ENCODE results near the gene PRKRIP1.
A peak's percentile ranks its signal among the peaks of the same experiment; 100 is the strongest.
"Not testable (repeated sequence)": the region's sequence is repeated elsewhere in the genome, so short reads cannot be mapped to it uniquely, and the experiment has no call there.

PRKRIP1 gene

DNA sequence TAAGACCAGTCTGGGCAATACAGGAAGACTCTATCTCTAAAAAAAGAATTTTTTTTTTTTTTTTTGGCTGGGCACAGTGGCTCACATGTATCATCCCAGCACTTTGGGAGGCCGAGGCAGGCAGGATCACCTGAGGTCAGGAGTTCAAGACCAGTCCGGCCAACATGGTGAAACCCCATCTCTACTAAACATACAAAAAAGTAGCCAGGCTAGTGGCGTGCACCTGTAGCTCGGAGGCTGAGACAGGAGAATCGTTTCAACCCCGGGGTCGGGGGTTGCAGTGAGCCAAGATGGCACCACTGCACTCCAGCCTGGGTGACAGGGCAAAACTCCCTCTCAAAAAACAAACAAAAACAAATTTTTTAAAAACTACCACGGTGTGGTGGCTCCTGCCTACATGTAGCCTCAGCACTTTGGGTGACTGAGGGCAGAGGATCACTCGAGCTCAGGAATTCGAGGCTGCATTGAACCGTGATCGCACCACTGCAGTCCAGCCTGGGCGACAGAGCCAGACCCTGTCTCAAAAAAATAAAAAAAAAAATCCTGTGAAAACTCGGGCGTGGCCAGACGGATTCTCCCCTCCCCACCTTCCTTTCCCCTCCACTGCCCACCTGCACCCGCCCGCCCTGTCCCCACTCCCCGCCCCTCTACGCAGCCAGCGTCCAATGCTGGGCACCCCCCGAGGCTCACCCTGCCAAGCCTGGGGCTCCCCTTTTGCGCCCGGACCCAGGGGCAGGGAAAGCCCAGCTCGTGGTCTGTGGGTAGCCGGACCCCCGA lies 36.5 kb downstream of the PRKRIP1 start:
- DNase-seq: peak; percentile 38

DNA sequence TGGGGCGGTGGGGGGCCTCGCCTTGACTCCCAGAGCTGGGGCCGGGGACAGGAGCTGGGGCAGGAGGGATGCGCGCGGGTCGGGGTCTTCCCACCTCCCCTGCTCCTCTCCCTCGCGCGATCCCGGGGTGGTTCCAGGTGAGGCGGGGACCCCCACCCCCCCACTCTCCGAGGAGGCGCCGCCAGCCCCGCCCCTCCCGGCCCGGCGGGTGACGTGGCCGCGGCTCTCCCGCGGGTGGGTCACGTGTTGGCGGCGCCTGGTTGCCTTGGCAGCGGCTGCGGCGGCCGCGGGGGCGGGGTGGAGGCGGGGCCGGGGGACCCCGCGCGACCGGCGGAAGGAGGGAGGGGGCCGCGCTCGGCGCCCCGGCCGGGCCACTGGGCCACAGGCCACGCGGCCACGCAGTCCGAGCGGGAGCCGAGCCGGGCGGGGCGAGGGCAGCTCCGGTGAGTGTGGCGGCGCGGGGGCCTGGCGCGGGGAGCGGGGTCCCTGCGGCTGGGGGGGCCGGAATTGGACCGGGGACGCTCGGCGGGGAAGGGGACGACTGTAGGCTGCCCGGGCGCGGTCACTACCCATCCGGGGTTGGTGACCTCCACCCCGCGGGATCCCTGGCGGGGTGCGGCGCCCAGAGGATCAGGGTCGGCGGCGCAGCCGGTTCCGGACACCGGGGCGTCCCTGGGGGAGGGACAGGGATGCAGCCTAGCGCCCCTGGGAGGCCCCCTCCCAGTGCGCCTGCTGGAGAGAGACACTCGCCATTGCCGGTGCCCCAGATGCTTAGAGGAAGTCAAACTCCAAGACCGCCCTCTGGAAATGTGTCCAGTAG lies 37.3 kb downstream of the PRKRIP1 start, which contains the start of gene ORAI2:
Gene ORAI2 (plus strand): TSS at position 357 of the 820 bp plus-strand sequence. CDS start 5,382 bp downstream, outside the sequence.
- DNase-seq: no peak

DNA sequence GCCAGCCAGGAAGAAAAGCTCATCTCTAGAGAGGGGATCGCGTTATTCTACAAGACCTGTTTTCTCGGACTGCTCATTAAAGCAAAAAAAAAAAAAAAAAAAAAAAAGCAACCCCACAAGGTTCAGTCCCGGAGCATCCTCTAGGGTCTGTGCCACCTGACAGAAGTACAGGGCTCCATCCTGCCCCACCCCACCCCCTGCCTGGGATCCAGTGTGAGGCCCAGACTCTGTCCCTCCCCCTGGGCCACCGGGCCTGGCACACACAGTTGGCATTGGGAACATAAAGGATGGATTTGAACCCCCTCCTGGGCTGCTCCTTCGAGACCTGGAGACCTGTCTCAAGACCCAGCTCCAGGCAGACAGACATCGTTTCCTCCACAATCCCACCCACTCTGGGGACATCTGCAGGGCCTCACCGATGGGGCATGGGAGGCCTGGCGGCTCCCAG lies 37.9 kb downstream of the PRKRIP1 start:
- DNase-seq: no peak

DNA sequence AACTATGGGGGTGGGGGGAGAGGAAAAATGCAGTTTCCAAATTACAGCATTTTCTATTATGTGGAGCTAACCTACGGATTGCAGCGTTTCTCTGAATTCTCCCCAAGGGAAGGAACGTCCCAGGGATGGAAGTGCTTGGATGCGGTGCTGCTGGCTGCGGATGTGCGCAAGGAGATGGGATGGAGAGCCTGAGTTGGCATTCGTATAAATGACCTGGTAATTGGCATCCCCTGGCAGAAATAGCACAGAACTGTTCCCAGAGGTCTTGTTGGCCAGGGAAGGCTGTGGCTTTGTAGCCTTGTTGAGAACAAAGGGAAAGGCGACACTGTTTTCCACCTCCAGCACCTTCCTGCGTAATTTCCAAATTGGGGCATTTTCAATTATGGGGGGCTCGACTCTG lies 40.0 kb downstream of the PRKRIP1 start:
- no peak for DNase-seq

DNA sequence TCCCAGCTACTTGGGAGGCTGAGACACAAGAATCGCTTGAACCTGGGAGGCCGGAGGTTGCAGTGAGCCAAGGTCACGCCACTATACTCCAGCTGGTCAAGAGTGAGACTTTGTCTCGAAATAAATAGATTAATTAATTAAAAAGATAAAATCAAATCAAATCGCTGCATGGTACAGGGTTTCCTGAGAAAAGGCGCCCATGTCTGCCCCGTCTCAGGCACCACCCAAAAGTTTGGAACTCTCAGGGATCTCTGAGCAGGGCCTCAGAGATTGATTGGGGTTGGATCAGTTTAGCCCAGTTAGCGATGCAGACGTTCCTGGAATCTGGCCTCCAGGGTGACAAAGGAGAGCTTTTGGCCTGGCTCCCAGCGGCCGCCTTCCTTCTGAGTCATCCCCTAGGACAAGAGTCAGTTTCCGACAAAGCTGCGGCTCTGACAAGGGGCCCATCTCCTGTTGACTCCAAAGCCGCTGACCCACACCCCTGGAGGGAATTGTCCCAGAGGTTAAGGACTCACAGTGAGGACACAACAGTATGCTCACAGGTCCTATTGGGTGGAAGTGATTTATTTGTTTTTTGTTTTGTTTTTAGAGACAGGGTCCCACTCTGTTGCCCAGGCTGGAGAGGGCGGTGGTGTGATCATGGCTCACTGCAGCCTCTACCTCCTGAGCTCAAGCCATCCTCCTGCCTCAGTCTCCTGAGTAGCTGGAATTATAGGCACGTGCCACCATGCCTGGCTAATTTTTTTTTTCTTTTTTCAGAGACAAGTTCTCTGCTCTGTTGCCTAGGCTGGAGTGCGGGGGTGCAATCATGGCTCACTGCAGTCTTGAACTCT lies 44.0 kb downstream of the PRKRIP1 start:
- no peak for DNase-seq

DNA sequence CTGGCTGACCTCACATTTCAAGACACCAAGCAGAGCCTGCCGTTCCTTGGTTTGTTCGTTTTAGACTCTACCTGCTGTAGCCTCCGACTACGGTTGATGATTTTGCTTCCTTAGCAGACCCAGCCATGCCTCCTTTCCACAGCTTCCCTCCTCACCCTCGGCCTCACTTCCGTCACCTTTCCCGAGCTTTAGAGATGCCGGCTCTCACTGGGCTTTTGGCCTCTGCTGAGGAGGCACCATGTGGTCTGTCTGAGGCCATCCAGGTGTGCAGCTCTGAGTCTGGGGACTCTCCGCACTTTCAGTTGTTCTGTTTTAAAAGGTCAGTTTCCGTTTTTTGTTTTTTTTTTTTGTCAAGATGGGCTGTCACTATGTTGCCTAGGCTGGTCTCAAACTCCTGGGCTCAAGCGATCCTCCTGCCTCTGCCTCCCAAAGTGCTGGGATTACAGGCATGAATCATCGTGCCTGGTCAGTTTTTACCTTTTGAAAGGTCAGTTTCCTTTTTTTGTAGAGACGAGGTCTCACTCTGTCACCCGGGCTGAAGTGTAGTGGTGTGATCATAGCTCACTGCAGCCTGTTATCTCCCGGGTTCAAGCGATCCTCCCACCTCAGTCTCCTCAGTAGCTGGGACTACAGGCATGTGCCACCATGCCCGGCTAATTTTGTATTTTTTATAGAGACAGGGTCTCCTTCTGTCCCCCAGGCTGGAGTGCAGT lies 49.0 kb downstream of the PRKRIP1 start:
- no peak for DNase-seq

DNA sequence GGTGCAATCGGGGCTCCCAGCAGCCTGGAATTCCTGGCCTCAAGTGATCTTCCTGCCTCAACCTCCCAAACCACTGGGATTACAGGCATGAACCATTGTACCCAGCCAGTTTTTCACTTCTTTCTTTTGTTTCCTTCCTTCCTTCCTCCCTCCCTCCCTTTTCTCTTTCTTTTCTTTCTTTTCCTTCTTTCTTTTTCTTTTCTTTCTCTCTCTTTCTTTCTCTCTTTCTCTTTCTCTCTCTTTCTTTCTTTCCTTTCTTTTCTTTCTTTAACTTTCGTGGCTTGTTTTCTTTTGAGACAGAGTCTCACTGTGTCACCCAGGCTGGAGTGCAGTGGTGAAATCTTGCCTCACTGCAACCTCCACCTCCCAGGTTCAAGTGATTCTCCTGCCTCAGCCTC lies 49.5 kb downstream of the PRKRIP1 start:
- no peak for DNase-seq

DNA sequence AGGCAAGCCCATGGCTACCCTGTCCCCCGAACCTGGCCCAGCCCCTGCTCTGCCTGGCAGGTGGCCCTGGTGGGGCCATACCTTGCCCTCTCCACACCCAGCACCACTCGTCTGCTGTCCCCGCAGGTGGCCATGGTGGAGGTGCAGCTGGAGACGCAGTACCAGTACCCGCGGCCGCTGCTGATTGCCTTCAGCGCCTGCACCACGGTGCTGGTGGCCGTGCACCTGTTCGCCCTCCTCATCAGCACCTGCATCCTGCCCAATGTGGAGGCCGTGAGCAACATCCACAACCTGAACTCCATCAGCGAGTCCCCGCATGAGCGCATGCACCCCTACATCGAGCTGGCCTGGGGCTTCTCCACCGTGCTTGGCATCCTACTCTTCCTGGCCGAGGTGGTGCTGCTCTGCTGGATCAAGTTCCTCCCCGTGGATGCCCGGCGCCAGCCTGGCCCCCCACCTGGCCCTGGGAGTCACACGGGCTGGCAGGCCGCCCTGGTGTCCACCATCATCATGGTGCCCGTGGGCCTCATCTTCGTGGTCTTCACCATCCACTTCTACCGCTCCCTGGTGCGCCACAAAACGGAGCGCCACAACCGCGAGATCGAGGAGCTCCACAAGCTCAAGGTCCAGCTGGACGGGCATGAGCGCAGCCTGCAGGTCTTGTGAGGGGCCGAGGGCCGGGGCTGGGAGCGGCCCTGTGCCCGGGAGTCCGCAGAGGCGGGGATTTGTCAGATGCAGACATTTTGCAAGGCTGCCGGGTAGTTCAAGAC lies 50.4 kb downstream of the PRKRIP1 start:
- DNase-seq: no peak

DNA sequence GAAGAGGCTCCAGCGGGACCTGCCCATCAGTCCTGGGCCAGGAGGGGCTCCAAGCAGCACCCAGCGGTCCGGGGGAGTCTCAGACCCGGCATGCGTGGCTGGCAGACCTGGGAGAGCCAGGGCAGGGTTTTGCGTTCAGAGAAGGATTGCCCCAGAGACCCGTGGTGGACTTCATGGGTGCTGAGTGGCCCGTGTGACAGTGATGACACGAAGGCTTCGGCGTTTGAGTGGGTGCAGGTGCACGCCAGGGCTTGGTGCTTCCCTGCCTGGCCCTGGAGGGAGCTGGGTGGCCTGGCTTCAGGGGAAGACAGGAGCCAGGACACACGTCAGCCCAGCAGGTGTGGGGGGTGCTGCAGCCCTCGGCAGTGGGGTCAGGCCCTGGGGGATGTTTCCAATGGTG lies 51.1 kb downstream of the PRKRIP1 start:
- no peak for DNase-seq

DNA sequence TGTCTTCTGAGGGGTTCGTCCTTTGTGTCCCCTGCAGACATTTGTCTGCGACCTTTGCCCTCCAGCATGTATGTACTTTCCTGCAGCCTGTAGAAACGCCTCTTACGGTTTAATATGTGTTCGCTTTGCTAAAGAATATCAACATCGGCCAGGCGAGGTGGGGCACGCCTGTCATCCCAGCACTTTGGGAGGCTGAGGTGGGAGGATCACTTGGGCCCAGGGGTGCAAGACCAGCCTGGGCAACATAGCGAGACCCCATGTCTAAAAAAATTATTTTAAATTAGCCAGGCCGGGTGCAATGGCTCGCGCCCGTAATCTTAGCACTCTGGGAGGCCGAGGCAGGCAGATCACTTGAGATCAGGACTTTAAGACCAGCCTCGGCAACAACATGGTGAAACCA lies 53.0 kb downstream of the PRKRIP1 start:
- no peak for DNase-seq

DNA sequence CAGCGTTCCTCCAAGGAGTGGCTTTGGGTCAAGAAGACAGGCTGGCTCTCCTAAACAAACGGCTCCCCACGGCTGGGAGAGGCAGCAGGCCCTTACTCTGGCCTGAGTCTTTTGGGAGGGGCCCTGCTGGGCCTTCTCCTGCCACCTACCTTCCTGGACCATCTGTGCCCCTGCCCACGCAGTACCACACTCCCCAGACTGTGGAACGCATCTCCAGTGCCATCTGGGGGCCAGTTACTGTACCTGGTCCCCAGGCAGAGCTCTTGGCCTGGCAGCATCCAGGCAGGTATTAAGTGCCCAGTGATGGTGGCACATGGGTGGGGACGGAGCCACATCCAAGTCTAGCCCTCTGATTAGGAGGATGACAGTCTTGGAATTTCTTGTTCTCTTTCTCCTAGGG lies 54.1 kb downstream of the PRKRIP1 start:
- DNase-seq: peak; percentile 15

DNA sequence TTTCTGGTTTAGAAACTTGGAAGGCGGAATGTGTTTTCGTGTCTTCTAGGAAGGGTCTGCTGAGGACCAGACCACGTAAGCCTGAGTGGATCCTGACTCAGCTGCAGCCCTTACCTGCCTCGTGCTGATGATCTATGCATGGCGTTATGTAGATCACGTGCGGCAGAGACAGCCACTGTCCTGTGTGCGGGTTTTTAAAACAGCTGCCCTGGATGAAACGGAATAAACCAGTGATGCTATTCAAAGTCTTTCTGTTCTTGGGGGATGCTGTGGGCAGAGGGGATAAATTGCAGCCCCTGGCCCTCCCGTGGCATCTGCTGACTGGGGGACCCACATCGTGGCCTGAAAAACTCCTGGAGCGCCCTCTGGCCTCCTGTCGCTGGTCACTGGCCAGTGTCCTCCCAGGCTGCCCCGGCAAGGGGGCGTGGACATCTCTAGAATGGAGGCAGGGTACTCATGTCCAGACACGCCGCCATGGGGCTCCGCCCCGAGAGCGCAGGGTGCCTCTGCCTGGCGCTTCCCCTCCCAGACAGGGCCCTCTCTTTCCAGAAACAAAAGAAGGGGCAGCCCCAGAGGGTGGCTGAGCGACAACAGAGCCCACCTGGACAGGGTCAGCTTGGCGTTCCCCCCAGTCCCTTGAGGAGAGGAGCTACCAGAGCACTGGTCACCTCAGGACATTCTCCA lies 55.4 kb downstream of the PRKRIP1 start:
- DNase-seq: no peak

DNA sequence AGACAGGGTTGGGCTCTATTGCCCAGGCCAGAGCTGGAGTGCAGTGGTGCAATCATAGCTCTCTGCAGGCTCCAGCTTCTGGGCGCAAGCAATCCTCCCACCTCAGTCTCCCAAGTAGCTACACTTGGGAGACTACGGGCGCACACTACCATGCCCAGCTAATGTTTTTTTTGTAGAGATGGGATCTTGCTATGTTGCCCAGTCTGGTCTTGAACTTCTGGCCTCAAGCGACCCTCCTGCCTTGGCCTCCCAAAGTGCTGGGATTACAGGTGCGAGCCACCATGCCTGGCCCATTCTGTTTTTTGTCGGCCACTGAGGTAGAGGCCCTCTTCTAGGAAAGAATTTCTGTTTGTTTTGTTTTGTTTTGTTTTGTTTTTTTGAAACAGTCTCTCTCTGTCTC lies 56.3 kb downstream of the PRKRIP1 start:
- DNase-seq: no peak

DNA sequence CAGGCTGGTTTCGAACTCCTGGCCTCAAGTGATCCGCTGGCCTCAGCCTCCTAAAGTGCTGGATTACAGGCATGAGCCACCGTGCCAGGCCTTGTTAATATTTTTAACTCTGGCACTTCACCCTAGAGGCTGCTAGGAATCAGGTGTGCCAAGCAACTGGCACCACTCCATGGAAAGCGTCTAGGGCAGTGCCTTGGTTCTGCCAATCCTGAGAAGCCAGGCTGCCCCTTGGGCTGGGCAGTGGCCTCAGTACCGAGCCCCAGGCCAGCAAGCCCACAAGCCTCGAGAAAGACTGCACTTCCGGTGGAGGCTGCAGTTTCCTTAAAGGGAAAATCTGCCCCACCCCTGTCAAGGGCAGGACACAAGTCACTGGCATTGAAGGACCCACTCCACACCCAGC lies 57.2 kb downstream of the PRKRIP1 start:
- no peak for DNase-seq

DNA sequence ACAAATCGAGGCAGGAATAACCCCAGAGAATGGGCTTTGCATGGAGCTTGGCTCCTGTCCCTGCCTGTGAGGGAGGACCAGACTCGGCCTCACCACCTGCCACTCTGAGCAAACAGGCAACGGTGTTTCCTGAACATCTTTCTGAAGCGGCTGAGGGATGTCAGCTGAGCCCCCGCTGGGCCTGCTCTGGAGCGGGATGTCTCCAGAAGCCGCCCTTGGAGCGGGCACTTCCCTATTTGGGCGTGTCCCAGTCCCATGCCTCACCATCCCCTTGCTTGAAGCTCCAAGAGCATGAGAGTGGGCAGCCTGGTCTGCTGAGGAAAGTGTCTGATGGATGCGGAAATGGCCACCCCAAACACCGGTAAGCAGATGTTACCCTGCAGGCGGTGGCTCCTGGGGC lies 58.3 kb downstream of the PRKRIP1 start:
- DNase-seq: peak; percentile 42

DNA sequence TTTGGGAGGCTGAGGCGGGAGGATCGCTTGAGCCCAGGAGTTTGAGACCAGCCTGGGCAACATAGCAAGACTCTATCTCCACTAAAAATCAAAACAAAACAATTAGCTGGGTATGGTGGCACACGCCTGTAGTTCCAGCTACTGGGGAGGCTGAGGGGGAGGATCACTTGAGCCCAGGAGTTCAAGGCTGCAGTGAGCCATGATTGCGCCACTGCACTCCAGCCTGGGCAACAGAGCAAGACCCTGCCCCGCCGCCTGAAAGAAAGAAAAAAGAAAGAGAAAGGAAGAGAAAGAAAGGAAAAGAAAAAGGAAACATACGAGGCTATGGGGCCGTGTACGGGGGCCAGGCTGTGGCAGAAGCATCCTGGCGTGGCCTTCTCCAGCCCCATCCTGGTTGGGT lies 58.8 kb downstream of the PRKRIP1 start:
- DNase-seq: not testable (repeated sequence)

DNA sequence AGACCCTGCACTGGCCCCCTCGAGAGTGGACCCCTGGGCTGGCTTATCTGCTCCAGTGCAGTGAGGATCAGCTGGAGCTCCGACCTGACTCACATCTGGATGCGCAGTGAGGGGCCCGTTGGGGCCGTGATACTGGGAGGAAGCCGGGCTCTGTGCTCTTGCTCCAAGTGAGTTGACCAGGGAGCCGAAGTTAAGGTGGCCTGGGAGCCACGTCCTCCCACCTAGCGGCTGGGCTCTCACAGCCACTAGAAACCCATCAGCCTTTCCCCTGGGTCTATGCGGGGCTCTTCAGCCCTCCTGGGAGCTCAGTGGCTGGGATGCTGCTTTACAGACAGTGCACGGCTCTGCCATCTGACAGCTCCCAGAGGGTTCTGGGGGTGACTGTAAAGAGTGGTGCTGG lies 59.4 kb downstream of the PRKRIP1 start:
- no peak for DNase-seq

DNA sequence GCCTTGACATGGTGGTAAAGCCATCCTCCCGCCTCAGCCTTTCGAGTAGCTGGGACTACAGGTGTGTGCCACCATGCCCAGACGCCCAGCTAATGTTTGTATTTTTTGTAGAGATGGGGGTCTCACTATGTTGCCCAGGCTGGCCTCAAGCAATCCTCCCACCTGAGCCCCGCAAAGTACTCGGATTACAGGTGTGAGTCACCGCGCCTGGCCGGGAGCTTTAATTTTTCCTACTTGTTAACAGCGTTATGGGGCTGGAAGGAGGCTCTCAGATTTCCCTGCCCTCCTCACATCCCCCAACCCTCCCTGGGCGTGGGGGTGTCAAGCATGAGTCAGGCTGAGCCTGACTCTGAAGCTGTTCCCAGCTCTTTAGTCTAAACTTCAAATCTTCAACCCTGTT lies 60.2 kb downstream of the PRKRIP1 start:
- no peak for DNase-seq

DNA sequence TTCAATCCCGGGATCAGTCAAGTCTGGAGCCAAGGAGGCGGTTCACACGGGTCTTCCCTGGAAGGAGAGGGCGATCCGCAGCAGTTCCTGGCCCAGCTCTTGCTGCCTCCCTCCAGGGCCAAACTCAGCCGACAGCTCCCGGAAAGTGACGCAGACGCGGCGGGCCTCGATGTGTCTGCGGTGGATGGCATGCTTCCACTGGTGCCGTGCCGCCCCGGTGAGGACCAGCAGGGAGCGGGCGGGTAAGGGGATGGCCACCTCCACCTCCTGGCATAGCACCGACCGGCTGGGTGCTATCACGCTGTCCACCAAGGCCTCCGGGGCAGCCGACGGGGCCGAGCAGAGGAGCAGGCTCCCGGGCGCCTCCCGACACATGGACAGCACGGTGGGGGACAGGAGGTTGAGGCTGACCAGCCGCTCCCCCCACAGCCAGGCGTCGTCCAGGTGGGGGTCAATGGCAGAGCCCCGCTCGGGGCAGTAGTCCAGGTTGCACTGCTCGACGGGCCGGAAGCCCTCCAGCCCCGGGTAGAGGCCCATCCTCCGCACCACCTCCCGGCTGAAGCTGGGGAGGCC lies 61.3 kb downstream of the PRKRIP1 start:
- DNase-seq: no peak

DNA sequence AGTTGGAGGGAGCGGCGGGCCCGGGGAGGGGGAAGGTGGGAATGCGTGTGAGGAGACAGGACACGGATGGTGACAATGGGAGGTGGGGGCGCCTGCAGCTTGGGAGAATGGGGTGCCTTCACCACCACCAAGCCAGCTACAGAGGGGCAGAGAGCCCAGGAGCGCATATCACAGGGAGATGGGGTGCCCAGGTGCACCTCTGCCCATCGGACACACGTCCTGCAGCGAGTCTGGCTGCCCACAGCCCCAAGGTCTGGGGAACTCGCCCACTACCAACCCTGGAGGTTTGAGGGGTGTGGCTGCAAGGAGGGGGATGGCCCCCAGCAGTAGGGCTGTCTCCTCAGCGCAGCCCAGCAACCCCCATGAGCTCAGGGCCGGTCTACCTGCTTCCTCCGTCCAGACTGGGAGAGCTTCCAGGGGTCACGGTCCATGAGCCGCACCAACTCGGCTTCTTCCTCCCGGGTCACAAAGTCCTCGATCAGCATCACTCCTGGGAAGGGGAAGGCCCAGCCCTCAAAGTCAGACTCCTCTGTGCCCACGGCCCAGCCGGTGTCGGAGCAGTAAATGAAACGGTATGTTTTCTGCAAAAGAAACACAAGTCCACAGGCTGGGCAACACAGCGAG lies 63.2 kb downstream of the PRKRIP1 start:
- DNase-seq: no peak

Measured in NCI-H1694 (cell line).